ENCODE results near the gene SLC25A33.
"Not testable (repeated sequence)": the region's sequence is repeated elsewhere in the genome, so short reads cannot be mapped to it uniquely, and the experiment has no call there.

SLC25A33 gene

DNA sequence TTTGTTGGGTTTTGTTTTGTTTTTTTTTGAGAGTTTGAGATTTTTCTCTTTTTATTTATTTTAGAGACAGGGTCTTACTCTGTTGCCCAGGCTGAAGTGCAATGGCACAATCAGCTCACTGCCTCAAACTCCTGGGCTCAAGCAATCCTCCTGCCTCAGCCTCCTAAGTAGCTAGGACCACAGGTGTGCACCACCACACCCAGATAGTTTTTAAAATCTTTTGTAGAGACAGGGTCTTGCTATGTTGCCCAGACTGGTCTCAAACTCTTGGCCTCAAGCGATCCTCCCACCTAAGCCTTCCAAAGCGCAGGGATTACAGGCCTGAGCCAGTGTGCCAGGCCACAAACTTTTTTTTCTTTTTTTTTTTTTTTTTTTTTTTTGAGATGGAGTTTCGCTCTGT is 85.8 kb downstream of the SLC25A33 start:
- not testable (repeated sequence) for DNase-seq (ENCODE audit: low read depth)

GRCh38 chr1:9626201-9626608 is 86.9 kb downstream of the SLC25A33 start:
- DNase-seq (ENCODE audit: low read depth): no peak

GRCh38 chr1:9628541-9629444 is 89.5 kb downstream of the SLC25A33 start:
- no peak for DNase-seq (ENCODE audit: low read depth)

DNA sequence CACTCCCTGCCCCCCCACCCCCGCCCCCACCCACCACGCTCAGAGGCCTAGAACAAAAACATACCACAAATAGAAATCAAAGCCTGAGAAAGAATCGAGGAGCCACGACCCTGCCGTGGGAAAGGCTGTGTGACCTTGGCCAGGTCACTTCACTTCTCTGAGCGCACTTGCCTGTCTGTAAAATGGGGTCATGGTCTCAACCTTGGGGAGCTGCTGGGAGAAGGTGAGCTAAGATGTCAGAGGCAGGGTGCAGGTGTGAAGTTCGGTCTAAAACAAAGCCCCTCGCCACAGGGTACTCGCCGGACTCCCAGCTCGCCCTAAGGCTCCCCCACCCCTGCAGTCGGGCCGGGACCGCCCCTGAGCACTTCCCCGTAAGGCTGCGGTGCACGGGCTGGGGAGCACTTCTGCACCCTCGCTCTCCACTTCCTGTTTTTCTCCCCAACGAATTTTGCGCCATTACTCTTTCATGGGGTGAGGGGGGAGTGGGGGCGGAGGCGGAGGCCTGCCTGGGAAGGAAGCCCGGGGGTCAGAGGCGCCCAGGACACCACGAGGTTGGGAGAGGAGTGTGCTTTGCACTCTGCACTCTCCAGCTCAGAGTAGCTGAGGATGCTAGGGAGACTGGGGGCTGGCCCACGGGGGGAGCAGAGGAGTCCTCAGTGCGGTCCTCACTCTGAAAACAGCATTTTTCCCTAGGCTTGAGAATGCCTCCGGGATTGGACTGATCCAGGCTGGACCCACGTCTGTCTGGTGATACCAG is 90.4 kb downstream of the SLC25A33 start:
- no peak for DNase-seq (ENCODE audit: low read depth)

GRCh38 chr1:9630331-9631111 is 91.3 kb downstream of the SLC25A33 start:
- no peak for DNase-seq (ENCODE audit: low read depth)

- DNase-seq (ENCODE audit: low read depth): no peak
These were observed 92.3 kb downstream of the SLC25A33 start for GRCh38 chr1:9631613-9632012.

DNA sequence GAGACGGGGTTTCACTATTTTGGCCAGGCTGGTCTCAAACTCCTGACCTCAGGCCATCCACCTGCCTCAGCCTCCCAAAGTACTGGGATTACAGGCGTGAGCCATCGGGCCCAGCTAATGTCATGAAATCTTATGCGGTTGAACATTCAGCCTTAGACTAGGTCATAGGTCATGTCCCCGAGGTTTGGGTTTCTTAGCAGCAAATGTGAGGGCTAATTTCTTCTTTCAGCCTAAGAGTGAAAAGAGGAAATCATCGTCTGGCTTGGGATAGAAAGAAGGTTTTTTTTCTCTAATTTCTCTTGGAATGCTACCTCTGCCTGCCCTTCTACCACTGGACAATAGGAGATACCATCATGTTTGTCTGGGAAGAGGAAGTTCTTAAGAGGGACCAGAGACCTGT is 94.2 kb downstream of the SLC25A33 start:
- DNase-seq (ENCODE audit: low read depth): no peak

DNA sequence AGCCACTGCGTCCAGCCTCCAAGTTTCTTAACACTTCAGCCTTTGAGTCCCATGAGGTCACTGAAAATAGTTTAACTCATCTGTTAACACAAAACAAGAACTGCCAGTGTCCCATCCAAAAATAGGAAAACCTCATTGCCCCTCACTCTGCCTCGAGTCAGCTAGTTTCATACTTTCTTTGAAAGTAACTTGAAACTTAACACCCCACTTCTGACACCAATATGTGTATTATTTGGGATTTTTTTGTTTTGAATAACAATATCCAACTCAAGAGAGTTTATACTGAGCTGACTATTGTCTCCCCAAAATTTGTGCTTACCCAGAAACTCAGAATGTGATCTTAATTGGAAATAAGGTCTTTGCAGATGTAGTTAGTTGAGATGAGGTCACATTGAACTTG is 95.3 kb downstream of the SLC25A33 start:
- no peak for DNase-seq (ENCODE audit: low read depth)

Data from HS-5 (cell line).